ENCODE data around the gene SYS1. TPM values are rescaled to one million over a fixed set of nuclear protein-coding genes. Genes with fewer than 3 reads are reported as not detected.
"Not testable (repeated sequence)": the region's sequence is repeated elsewhere in the genome, so short reads cannot be mapped to it uniquely, and the experiment has no call there.

The SYS1 gene
- polyA plus RNA-seq, 1 donor from 2014 or later: 16.1 TPM

- H3K27me3 ChIP-seq (ENCODE audit: insufficient read depth, low read depth, low read length): peaks cover 15% of the 10 kb centered on the region
- H3K36me3 ChIP-seq (ENCODE audit: insufficient read depth, low read length); H3K79me2 ChIP-seq (replicated peaks; ENCODE audit: insufficient read depth, low read length); H4K20me1 ChIP-seq (ENCODE audit: insufficient read depth); H3K9me2 ChIP-seq (ENCODE audit: insufficient read depth, low read length); H3K27ac ChIP-seq (ENCODE audit: low read length); H3K4me2 ChIP-seq (ENCODE audit: low read length); H3K4me3 ChIP-seq (ENCODE audit: low read length); H2AFZ ChIP-seq (ENCODE audit: low read depth, low read length); H3F3A ChIP-seq (ENCODE audit: insufficient read depth, low read length, poor library complexity, severe bottlenecking); H3K9ac ChIP-seq (ENCODE audit: low read length); H3K9me3 ChIP-seq (ENCODE audit: low read length): not testable (repeated sequence)
These were observed 12.2 kb upstream of the SYS1 start for GRCh38 chr20:45350795-45351194.

- H3K9me2 ChIP-seq (ENCODE audit: insufficient read depth, low read length): no peaks in the 10 kb centered on the region
- no peak overlapping the region for H3K4me2 ChIP-seq (ENCODE audit: low read length)
- H3K27me3 ChIP-seq (ENCODE audit: insufficient read depth, low read depth, low read length): peaks cover 8% of the 10 kb centered on the region
- H3K4me3 ChIP-seq (ENCODE audit: low read length): no peak overlapping the region
- TF ChIP-seq, protein P1, sequence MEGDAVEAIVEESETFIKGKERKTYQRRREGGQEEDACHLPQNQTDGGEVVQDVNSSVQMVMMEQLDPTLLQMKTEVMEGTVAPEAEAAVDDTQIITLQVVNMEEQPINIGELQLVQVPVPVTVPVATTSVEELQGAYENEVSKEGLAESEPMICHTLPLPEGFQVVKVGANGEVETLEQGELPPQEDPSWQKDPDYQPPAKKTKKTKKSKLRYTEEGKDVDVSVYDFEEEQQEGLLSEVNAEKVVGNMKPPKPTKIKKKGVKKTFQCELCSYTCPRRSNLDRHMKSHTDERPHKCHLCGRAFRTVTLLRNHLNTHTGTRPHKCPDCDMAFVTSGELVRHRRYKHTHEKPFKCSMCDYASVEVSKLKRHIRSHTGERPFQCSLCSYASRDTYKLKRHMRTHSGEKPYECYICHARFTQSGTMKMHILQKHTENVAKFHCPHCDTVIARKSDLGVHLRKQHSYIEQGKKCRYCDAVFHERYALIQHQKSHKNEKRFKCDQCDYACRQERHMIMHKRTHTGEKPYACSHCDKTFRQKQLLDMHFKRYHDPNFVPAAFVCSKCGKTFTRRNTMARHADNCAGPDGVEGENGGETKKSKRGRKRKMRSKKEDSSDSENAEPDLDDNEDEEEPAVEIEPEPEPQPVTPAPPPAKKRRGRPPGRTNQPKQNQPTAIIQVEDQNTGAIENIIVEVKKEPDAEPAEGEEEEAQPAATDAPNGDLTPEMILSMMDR (IDR thresholded peaks at IDR 0.05; ENCODE audit: poor library complexity, severe bottlenecking): no peak
- TF ChIP-seq TAF1 (IDR thresholded peaks at IDR 0.05; ENCODE audit: low read depth) (no peak), EZH2 (IDR thresholded peaks at IDR 0.05; ENCODE audit: borderline replicate concordance, insufficient read depth, low read length, poor library complexity, severe bottlenecking) (no peak), EP300 (conservative IDR thresholded peaks at IDR 0.05; ENCODE audit: poor library complexity, severe bottlenecking) (no peak)
- no peaks in the 10 kb centered on the region for H3K79me2 ChIP-seq (replicated peaks; ENCODE audit: insufficient read depth, low read length)
- no peak overlapping the region for H3K27ac ChIP-seq (ENCODE audit: low read length)
- no peak overlapping the region for H3K9ac ChIP-seq (ENCODE audit: low read length)
- H3F3A ChIP-seq (ENCODE audit: insufficient read depth, low read length, poor library complexity, severe bottlenecking): no peaks in the 10 kb centered on the region
- H4K20me1 ChIP-seq (ENCODE audit: insufficient read depth): no peaks in the 10 kb centered on the region
- no peaks in the 10 kb centered on the region for H3K36me3 ChIP-seq (ENCODE audit: insufficient read depth, low read length)
- H3K9me3 ChIP-seq (ENCODE audit: low read length): no peaks in the 10 kb centered on the region
- no peak overlapping the region for H2AFZ ChIP-seq (ENCODE audit: low read depth, low read length)
These were observed 10.2 kb upstream of the SYS1 start for GRCh38 chr20:45352729-45353128.

DNA sequence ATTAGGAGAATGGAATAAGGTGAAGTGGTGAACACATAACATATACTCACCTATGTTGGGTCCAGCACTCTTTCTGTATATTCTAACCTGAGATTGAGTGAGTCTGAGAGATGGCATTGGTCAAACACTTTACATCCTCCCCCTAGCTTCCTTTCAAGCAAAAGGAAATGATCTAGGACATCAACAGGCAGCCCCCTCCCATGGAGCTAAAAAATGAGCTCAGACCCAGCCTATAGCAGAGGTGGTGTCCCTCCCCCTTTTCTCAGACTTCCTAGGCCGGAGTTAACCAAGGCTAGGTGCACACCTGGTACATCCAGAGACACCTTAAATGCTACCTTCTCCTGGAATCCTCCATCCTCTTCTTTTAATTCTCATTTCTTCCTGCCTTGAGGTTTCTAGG is 9.2 kb upstream of the SYS1 start:
- Histone ChIP-seq H3K79me2 (replicated peaks; ENCODE audit: insufficient read depth, low read length) (no peaks in the 10 kb centered on the region), H3K9me2 (ENCODE audit: insufficient read depth, low read length) (no peaks in the 10 kb centered on the region), H3K4me2 (ENCODE audit: low read length) (no peak overlapping the region), H3K27me3 (ENCODE audit: insufficient read depth, low read depth, low read length) (no peaks in the 10 kb centered on the region), H4K20me1 (ENCODE audit: insufficient read depth) (no peaks in the 10 kb centered on the region), H3F3A (ENCODE audit: insufficient read depth, low read length, poor library complexity, severe bottlenecking) (no peaks in the 10 kb centered on the region), H3K9ac (ENCODE audit: low read length) (no peak overlapping the region), H3K27ac (ENCODE audit: low read length) (no peak overlapping the region), H3K9me3 (ENCODE audit: low read length) (no peaks in the 10 kb centered on the region), H2AFZ (ENCODE audit: low read depth, low read length) (no peak overlapping the region), H3K4me3 (ENCODE audit: low read length) (no peak overlapping the region), H3K36me3 (ENCODE audit: insufficient read depth, low read length) (no peaks in the 10 kb centered on the region)
- TF ChIP-seq REST (IDR thresholded peaks at IDR 0.05; ENCODE audit: borderline replicate concordance) (no peak), EZH2 (IDR thresholded peaks at IDR 0.05; ENCODE audit: borderline replicate concordance, insufficient read depth, low read length, poor library complexity, severe bottlenecking) (no peak), RAD21 (conservative IDR thresholded peaks at IDR 0.05) (no peak), MXI1 (conservative IDR thresholded peaks at IDR 0.05; ENCODE audit: poor library complexity, severe bottlenecking) (no peak), POLR2AphosphoS5 (IDR thresholded peaks at IDR 0.05) (no peak), SMC3 (conservative IDR thresholded peaks at IDR 0.05; ENCODE audit: poor library complexity) (no peak), TAF1 (IDR thresholded peaks at IDR 0.05; ENCODE audit: low read depth) (no peak), EP300 (conservative IDR thresholded peaks at IDR 0.05; ENCODE audit: poor library complexity, severe bottlenecking) (no peak)
- TF ChIP-seq, protein P1 (IDR thresholded peaks at IDR 0.05; ENCODE audit: poor library complexity, severe bottlenecking): no peak

All from neural cell (in vitro differentiated cells).